Smooth muscle cell of the brain vasculature (primary cell): ENCODE measurements around the gene MED13L.

ENCODE experiments used
- DNase-seq: peaks from one replicate; pipeline ENCODE4 v3.0.0-alpha.2; 2012; ENCODE audit warnings: low read depth, low spot score

The MED13L gene

GRCh38 chr12:116213885-116214527, 63.5 kb downstream of the MED13L start:
- DNase-seq: no peak

GRCh38 chr12:116213014-116213413, 64.5 kb downstream of the MED13L start:
- DNase-seq: no peak

GRCh38 chr12:116210762-116211161, 66.7 kb downstream of the MED13L start:
- no peak for DNase-seq

GRCh38 chr12:116210131-116210530, 67.4 kb downstream of the MED13L start:
- DNase-seq: no peak

- DNase-seq: no peak
Observed at GRCh38 chr12:116209503-116209902, 68.0 kb downstream of the MED13L start.

- DNase-seq: no peak
Observed at GRCh38 chr12:116207274-116207673, 70.2 kb downstream of the MED13L start.

- no peak for DNase-seq
Observed at GRCh38 chr12:116206828-116207227, 70.7 kb downstream of the MED13L start.

GRCh38 chr12:116204785-116205184, 72.7 kb downstream of the MED13L start:
- no peak for DNase-seq

- DNase-seq: no peak
Observed at GRCh38 chr12:116204169-116204568, 73.3 kb downstream of the MED13L start.

GRCh38 chr12:116202940-116203339, 74.6 kb downstream of the MED13L start:
- DNase-seq: peak; percentile 33

GRCh38 chr12:116202433-116202832, 75.1 kb downstream of the MED13L start:
- no peak for DNase-seq

- DNase-seq: no peak
Observed at GRCh38 chr12:116201908-116202307, 75.6 kb downstream of the MED13L start.

- DNase-seq: no peak
Observed at GRCh38 chr12:116201359-116201758, 76.1 kb downstream of the MED13L start.

GRCh38 chr12:116200812-116201211, 76.7 kb downstream of the MED13L start:
- no peak for DNase-seq

GRCh38 chr12:116199160-116199706, 78.3 kb downstream of the MED13L start:
- DNase-seq: no peak

GRCh38 chr12:116196752-116197718, 80.5 kb downstream of the MED13L start:
- no peak for DNase-seq

- no peak for DNase-seq
Observed at GRCh38 chr12:116196226-116196625, 81.3 kb downstream of the MED13L start.

- DNase-seq: no peak
Observed at GRCh38 chr12:116194935-116195431, 82.5 kb downstream of the MED13L start.

GRCh38 chr12:116189692-116190091, 87.8 kb downstream of the MED13L start:
- DNase-seq: no peak

- no peak for DNase-seq
Observed at GRCh38 chr12:116188581-116188980, 88.9 kb downstream of the MED13L start.

- DNase-seq: no peak
Observed at GRCh38 chr12:116187151-116187511, 90.4 kb downstream of the MED13L start.

GRCh38 chr12:116186482-116187150, 90.9 kb downstream of the MED13L start:
- no peak for DNase-seq
